Stomach (tissue), 9 donors: ENCODE results near the gene URAD. TPM values are rescaled to one million over a fixed set of nuclear protein-coding genes. Genes with fewer than 3 reads are reported as not detected.

Experiments
- DNase-seq, 2 donors: peaks; one replicate each; pipeline versions ENCODE4 v3.0.0 to v3.0.0-alpha.2; 2013 to 2019
- H3K27ac ChIP-seq, 5 donors: fragments of 200-600 bp in 4 of 5; sonication (generic) in 4 of 5; one replicate each; pipeline ENCODE4 v1.5.1; 2013 to 2019; ENCODE audit warnings: mild to moderate bottlenecking in 1 of 5, moderate library complexity in 1 of 5
- H3K27me3 ChIP-seq, 3 donors: fragments of 200-600 bp; sonication (generic); one replicate each; pipeline ENCODE4 v1.5.1; 2017 to 2019; ENCODE audit warnings: mixed run types in 1 of 3
- H3K36me3 ChIP-seq, 4 donors: fragments of 200-600 bp; sonication (generic); 1 replicate in 3 of 4; 2 replicates in 1 of 4; pipeline ENCODE4 v1.5.1; 2016 to 2019
- H3K4me1 ChIP-seq, 4 donors: fragments of 200-600 bp; sonication (generic); one replicate each; pipeline ENCODE4 v1.5.1; 2016 to 2019
- H3K4me3 ChIP-seq, 4 donors: fragments of 200-600 bp; sonication (generic) in 3 of 4; one replicate each; pipeline ENCODE4 v1.5.1; 2016 to 2019; ENCODE audit warnings: mild to moderate bottlenecking in 1 of 4
- H3K9me3 ChIP-seq, 4 donors: fragments of 200-600 bp; sonication (generic); one replicate each; pipeline ENCODE4 v1.5.1; 2016 to 2019
- EP300 ChIP-seq: sonication (generic); formaldehyde crosslinking; IDR thresholded peaks from one replicate; pipeline ENCODE4 v1.6.1; 2017; ENCODE audit warnings: antibody characterized with exemption
- POLR2A ChIP-seq, 4 donors: fragments of 450-650 bp; IDR thresholded peaks; one replicate each; pipeline ENCODE4 v1.6.1; 2016; ENCODE audit warnings: antibody characterized with exemption in 4 of 4, control low read depth in 2 of 4, mild to moderate bottlenecking in 1 of 4, moderate library complexity in 1 of 4
- POLR2AphosphoS5 ChIP-seq, 3 donors: sonication (generic); formaldehyde crosslinking; IDR thresholded peaks; one replicate each; pipeline ENCODE4 v1.6.1; 2016; ENCODE audit warnings: antibody characterized with exemption in 3 of 3
- WGBS, 5 donors: extraction: QIAGEN DNeasy Blood & Tissue Kit in 3 of 5; methylation state at CpG; one replicate each; pipeline versions ENCODE4 v1.1.5 to v1.1.7; 2013 to 2018; 5-methylcytosine and 5-hydroxymethylcytosine counted together
- intact Hi-C: fragments of 100-400 bp; cut with DNase I; formaldehyde crosslinking; loops from one replicate; pipeline ENCODE4 v1.15.1; 2023; ENCODE audit warnings: low total_unique reads
- polyA plus RNA-seq, 3 donors: library from polyadenylated mRNA; stranded (reverse); fragments of 200-250 nt; gene quantifications; one replicate each; pipeline ENCODE4 v1.2.3, GENCODE V29; 2013
- total RNA-seq, 5 donors: library from RNA; depleted of rRNA; stranded (reverse); fragments of >200 nt; gene quantifications; one replicate each; pipeline versions ENCODE4 v1.1.0 to v1.2.3, GENCODE V29; 2014 to 2016
- TF ChIP-seq, protein P1 (sequence below), 7 experiments: fragments of 450-650 bp in 4 of 7; fragments of 200-600 bp in 3 of 7; sonication (generic) in 3 of 7; IDR thresholded peaks; one replicate each; pipeline ENCODE4 v1.5.1; 2016 to 2019; ENCODE audit warnings: antibody characterized with exemption in 7 of 7, control low read depth in 2 of 7, mild to moderate bottlenecking in 1 of 7
- donor health status: healthy with polysubstance abuse.
- donor health status: Bipolar disorder and iron deficiency.
- donor health status: healthy.

The URAD gene
- total and polyA plus RNA-seq, 8 donors: 0.13 to 165 (median 1.1) TPM; not detected in 5

DNA sequence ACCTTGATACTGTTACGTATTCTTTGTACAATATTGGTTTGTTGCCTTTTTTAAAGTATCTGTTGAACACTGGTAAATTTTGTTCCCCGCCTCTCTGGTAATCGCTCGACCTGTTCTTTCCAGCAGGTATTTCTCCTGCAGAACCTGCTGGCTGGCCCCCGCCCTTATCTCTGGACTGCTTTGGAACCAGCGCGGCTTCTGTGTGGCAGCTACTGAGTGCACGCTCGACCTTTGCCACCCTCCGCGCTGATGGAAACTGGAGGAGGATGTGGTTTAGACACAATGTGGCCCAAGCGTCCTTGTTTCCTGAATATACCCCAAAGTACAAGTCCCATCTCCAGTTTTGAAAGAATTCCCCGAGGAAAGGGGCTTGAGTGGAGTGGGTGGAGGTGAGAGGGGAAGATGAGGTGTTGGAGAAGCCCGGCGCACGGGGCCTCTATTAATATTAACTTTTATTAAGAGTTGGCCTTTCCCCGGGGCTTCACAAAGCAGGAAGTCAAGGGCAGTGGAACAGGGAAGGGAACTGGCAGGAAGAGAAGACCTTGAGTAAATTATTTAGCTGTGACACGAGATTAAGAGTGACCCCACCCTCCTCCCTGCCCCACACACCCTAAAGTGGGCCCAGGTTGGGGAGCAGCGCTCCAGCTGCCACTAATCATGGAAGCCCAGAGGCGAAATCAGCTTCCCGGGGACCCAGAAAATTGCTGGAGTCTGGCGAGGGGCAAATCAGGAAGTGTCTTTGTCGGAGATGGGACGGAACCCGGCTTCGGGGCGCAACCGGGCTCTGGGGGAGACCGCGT lies 35.4 kb downstream of the URAD start:
- Histone ChIP-seq H3K27me3 (peaks cover 7 to 83% (median 50%) of the 10 kb centered on the region in 3 donors), H3K36me3 (no peaks in the 10 kb centered on the region), H3K4me3 (peak overlapping the region; percentile 43 to 56 (median 46)), H3K27ac (peak overlapping the region; percentile 80 to 89 (median 85)), H3K4me1 (peaks cover 16 to 48% (median 23%) of the 10 kb centered on the region in 4 donors), H3K9me3 (no peaks in the 10 kb centered on the region)
- TF ChIP-seq, protein P1, sequence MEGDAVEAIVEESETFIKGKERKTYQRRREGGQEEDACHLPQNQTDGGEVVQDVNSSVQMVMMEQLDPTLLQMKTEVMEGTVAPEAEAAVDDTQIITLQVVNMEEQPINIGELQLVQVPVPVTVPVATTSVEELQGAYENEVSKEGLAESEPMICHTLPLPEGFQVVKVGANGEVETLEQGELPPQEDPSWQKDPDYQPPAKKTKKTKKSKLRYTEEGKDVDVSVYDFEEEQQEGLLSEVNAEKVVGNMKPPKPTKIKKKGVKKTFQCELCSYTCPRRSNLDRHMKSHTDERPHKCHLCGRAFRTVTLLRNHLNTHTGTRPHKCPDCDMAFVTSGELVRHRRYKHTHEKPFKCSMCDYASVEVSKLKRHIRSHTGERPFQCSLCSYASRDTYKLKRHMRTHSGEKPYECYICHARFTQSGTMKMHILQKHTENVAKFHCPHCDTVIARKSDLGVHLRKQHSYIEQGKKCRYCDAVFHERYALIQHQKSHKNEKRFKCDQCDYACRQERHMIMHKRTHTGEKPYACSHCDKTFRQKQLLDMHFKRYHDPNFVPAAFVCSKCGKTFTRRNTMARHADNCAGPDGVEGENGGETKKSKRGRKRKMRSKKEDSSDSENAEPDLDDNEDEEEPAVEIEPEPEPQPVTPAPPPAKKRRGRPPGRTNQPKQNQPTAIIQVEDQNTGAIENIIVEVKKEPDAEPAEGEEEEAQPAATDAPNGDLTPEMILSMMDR (IDR thresholded peaks at IDR 0.05): no peak
- TF ChIP-seq POLR2AphosphoS5 (IDR thresholded peaks at IDR 0.05) (peak in 1 of 3 donors; percentile 40), POLR2A (IDR thresholded peaks at IDR 0.05) (no peak)
- intact Hi-C loops: no loop called here
- DNase-seq: peak; percentile 85 to 89
- 4 to 12% (median 7%) methylated on average over 24 to 30 of the region's 30 CpGs for WGBS, 5 donors

DNA sequence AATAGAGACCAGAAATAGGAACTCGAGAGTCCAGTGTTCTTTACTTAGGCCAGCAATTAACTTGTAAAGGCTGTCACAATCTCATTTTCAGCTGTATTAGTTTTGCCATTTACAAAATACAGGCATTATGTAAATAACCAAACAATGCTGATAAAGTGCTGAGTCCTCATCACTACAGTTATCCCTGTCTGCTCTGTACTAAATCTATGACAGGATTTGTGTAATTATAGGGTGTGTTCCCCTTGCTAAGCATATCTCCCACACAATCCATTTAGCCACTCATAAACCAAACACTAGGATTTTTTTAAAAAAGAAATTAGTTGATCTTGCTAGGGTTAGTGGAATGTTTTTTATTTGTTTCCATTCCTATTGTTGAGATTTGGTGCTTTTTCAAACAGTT lies 45.5 kb downstream of the URAD start:
- H3K36me3 ChIP-seq: no peaks in the 10 kb centered on the region
- peaks cover 0 to 22% (median 0%) of the 10 kb centered on the region in 3 donors for H3K27me3 ChIP-seq
- no peak overlapping the region for H3K27ac ChIP-seq
- 49 to 77% (median 64%) methylated on average over 1 of the region's 1 CpG for WGBS, 5 donors
- peak in 1 of 2 donors; percentile 32 for DNase-seq
- TF ChIP-seq, protein P1 (IDR thresholded peaks at IDR 0.05): no peak
- no peak for TF ChIP-seq POLR2AphosphoS5 (IDR thresholded peaks at IDR 0.05)
- TF ChIP-seq EP300: no peak
- no peak for TF ChIP-seq POLR2A (IDR thresholded peaks at IDR 0.05)
- intact Hi-C loops: no loop called here
- H3K9me3 ChIP-seq: peaks cover 0 to 21% (median 19%) of the 10 kb centered on the region in 4 donors
- no peaks in the 10 kb centered on the region for H3K4me1 ChIP-seq
- no peak overlapping the region for H3K4me3 ChIP-seq

DNA sequence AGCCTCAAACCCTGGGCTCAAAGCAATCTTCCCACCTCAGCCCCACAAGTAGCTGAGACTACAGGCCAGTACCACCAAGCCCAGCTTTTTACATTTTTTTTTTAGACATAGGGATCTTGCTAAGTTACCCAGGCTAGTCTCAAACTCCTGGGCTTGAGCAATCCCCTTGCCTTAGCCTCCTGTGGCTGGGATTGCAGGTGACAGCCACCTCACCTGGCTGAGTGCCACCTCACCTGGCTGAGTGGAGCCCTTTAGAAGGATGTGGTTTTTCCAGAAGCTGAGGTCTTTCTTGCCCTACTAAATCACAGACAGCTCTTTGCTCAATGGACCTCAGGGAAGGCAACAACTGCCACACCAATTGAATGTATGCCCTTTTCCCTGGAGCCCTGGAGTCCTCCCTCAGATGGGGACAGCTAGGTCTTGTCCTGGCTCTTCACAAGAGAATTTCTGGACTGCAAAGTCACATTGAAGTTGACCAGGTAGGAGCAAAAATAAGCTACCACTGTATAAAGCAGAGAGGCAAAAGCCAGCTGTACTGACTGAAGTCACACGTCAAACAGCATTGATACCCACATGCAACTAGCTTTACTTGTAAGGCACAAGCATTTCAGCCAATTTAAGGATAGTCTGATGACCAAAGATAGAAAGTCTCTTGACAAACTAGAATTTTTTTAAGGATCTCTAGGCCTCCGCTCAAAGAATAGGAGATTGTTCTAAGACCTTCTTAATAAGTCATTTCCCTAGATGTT lies 54.7 kb downstream of the URAD start:
- intact Hi-C loops: no loop called here
- 70 to 84% (median 77%) methylated on average over 2 of the region's 2 CpGs for WGBS, 5 donors
- Histone ChIP-seq H3K36me3 (no peaks in the 10 kb centered on the region), H3K4me3 (no peak overlapping the region), H3K27ac (no peak overlapping the region), H3K9me3 (no peaks in the 10 kb centered on the region), H3K4me1 (peaks cover 0 to 3% (median 1%) of the 10 kb centered on the region in 4 donors), H3K27me3 (peaks cover 5 to 53% (median 20%) of the 10 kb centered on the region in 3 donors)
- peak in 1 of 2 donors; percentile 55 for DNase-seq
- no peak for TF ChIP-seq POLR2A (IDR thresholded peaks at IDR 0.05)
- TF ChIP-seq, protein P1 (IDR thresholded peaks at IDR 0.05): no peak
- no peak for TF ChIP-seq POLR2AphosphoS5 (IDR thresholded peaks at IDR 0.05)
- no peak for TF ChIP-seq EP300

DNA sequence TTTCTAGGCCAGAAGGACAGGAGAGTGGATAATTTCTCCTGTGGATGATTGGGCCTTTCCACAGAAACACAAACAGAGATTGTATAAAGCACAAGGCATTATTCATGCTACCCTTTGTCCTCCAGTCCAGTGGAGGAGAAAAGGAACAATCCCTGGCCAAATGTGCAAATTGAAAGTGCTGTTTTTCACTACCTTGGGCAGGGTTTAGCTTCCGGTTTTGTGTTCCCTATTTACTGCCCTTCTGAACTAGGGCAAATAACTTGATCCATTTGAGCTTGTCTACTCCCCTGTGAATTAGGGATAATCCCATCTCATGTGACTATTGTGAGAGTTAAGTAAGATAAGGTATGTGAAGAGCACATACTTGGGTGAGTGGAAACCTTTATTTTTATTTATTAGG lies 55.4 kb downstream of the URAD start:
- Histone ChIP-seq H3K27me3 (peaks cover 12 to 59% (median 26%) of the 10 kb centered on the region in 3 donors), H3K36me3 (no peaks in the 10 kb centered on the region), H3K4me1 (peaks cover 0 to 9% (median 4%) of the 10 kb centered on the region in 4 donors), H3K4me3 (no peak overlapping the region), H3K9me3 (no peaks in the 10 kb centered on the region), H3K27ac (no peak overlapping the region)
- intact Hi-C loops: no loop called here
- 38 to 88% (median 65%) methylated on average over 1 of the region's 1 CpG for WGBS, 5 donors
- DNase-seq: no peak
- TF ChIP-seq EP300: no peak
- TF ChIP-seq POLR2AphosphoS5 (IDR thresholded peaks at IDR 0.05): no peak
- no peak for TF ChIP-seq POLR2A (IDR thresholded peaks at IDR 0.05)
- TF ChIP-seq, protein P1 (IDR thresholded peaks at IDR 0.05): no peak
